Fibroblast of peridontal ligament (primary cell): Measurements from ENCODE around the gene CPE.

ENCODE experiments used
- DNase-seq: peaks from one replicate; pipeline ENCODE4 v3.0.0-alpha.2; 2010; ENCODE audit errors: extremely low read depth

CPE gene

GRCh38 chr4:165508372-165509120 lies 129.7 kb downstream of the CPE start:
- no peak for DNase-seq

- DNase-seq: no peak
These were observed 133.6 kb downstream of the CPE start for GRCh38 chr4:165512424-165512823.

- no peak for DNase-seq
These were observed 135.9 kb downstream of the CPE start for GRCh38 chr4:165514739-165515138.

- no peak for DNase-seq
These were observed 136.4 kb downstream of the CPE start for GRCh38 chr4:165515201-165515600.

GRCh38 chr4:165516281-165516833 lies 137.5 kb downstream of the CPE start:
- DNase-seq: no peak

GRCh38 chr4:165517216-165517615 lies 138.4 kb downstream of the CPE start:
- DNase-seq: no peak

GRCh38 chr4:165518024-165518616 lies 139.3 kb downstream of the CPE start:
- no peak for DNase-seq

- no peak for DNase-seq
These were observed 139.9 kb downstream of the CPE start for GRCh38 chr4:165518686-165519085.

- no peak for DNase-seq
These were observed 140.8 kb downstream of the CPE start for GRCh38 chr4:165519591-165519990.

- no peak for DNase-seq
These were observed 141.3 kb downstream of the CPE start for GRCh38 chr4:165520086-165520485.

- no peak for DNase-seq
These were observed 143.2 kb downstream of the CPE start for GRCh38 chr4:165522050-165522449.

GRCh38 chr4:165524532-165525190 lies 145.9 kb downstream of the CPE start:
- no peak for DNase-seq

- no peak for DNase-seq
These were observed 154.2 kb downstream of the CPE start for GRCh38 chr4:165532976-165533375.

GRCh38 chr4:165537028-165537648 lies 158.3 kb downstream of the CPE start:
- peak; percentile 78 for DNase-seq

GRCh38 chr4:165539801-165540200 lies 161.0 kb downstream of the CPE start:
- DNase-seq: no peak

- no peak for DNase-seq
These were observed 161.5 kb downstream of the CPE start for GRCh38 chr4:165540206-165540830.

- no peak for DNase-seq
These were observed 163.1 kb downstream of the CPE start for GRCh38 chr4:165541851-165542459.

- DNase-seq: no peak
These were observed 163.7 kb downstream of the CPE start for GRCh38 chr4:165542476-165542875.
